ENCODE data around the gene ATXN1.

DNA sequence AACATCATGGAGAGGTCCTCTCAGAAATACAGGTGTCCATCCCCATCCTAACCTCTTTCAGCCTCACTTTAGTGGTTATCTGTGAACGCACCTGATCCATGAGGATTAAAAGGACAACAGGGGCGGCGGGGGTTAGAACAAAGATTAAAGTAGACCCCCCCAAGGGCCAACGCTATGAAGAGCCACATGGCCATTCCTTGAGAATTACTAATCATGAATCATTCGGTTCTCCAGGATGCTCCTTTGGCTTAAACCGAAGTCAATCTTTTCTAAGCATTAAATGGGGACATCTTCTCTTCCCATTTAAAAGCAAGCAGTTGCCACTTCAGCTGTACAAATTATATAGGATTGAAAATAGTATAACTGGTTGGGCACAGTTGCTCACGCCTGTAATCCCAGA lies 310.4 kb downstream of the ATXN1 start:
- no peak for TF ChIP-seq KDM1A (IDR thresholded peaks at IDR 0.05; ENCODE audit: low read depth)
- no peak for TF ChIP-seq POLR2A (IDR thresholded peaks at IDR 0.05; ENCODE audit: low read length)
- TF ChIP-seq HOXA7 (CRISPR knock-in tag; IDR thresholded peaks at IDR 0.05): no peak
- TF ChIP-seq, protein P1, sequence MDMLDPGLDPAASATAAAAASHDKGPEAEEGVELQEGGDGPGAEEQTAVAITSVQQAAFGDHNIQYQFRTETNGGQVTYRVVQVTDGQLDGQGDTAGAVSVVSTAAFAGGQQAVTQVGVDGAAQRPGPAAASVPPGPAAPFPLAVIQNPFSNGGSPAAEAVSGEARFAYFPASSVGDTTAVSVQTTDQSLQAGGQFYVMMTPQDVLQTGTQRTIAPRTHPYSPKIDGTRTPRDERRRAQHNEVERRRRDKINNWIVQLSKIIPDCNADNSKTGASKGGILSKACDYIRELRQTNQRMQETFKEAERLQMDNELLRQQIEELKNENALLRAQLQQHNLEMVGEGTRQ (IDR thresholded peaks at IDR 0.05): no peak
- no peak for TF ChIP-seq NFE2L2 (conservative IDR thresholded peaks at IDR 0.05; ENCODE audit: low read length)
- TF ChIP-seq, protein P2, sequence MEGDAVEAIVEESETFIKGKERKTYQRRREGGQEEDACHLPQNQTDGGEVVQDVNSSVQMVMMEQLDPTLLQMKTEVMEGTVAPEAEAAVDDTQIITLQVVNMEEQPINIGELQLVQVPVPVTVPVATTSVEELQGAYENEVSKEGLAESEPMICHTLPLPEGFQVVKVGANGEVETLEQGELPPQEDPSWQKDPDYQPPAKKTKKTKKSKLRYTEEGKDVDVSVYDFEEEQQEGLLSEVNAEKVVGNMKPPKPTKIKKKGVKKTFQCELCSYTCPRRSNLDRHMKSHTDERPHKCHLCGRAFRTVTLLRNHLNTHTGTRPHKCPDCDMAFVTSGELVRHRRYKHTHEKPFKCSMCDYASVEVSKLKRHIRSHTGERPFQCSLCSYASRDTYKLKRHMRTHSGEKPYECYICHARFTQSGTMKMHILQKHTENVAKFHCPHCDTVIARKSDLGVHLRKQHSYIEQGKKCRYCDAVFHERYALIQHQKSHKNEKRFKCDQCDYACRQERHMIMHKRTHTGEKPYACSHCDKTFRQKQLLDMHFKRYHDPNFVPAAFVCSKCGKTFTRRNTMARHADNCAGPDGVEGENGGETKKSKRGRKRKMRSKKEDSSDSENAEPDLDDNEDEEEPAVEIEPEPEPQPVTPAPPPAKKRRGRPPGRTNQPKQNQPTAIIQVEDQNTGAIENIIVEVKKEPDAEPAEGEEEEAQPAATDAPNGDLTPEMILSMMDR (IDR thresholded peaks at IDR 0.05): no peak
- TF ChIP-seq, protein P3, sequence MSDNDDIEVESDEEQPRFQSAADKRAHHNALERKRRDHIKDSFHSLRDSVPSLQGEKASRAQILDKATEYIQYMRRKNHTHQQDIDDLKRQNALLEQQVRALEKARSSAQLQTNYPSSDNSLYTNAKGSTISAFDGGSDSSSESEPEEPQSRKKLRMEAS (IDR thresholded peaks at IDR 0.05): no peak
- TF ChIP-seq ZFP36 (IDR thresholded peaks at IDR 0.05; ENCODE audit: borderline replicate concordance, partially characterized antibody): no peak
- TF ChIP-seq RCOR1 (IDR thresholded peaks at IDR 0.05; ENCODE audit: low read depth, low read length): no peak
- TF ChIP-seq, protein P4, sequence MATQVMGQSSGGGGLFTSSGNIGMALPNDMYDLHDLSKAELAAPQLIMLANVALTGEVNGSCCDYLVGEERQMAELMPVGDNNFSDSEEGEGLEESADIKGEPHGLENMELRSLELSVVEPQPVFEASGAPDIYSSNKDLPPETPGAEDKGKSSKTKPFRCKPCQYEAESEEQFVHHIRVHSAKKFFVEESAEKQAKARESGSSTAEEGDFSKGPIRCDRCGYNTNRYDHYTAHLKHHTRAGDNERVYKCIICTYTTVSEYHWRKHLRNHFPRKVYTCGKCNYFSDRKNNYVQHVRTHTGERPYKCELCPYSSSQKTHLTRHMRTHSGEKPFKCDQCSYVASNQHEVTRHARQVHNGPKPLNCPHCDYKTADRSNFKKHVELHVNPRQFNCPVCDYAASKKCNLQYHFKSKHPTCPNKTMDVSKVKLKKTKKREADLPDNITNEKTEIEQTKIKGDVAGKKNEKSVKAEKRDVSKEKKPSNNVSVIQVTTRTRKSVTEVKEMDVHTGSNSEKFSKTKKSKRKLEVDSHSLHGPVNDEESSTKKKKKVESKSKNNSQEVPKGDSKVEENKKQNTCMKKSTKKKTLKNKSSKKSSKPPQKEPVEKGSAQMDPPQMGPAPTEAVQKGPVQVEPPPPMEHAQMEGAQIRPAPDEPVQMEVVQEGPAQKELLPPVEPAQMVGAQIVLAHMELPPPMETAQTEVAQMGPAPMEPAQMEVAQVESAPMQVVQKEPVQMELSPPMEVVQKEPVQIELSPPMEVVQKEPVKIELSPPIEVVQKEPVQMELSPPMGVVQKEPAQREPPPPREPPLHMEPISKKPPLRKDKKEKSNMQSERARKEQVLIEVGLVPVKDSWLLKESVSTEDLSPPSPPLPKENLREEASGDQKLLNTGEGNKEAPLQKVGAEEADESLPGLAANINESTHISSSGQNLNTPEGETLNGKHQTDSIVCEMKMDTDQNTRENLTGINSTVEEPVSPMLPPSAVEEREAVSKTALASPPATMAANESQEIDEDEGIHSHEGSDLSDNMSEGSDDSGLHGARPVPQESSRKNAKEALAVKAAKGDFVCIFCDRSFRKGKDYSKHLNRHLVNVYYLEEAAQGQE (IDR thresholded peaks at IDR 0.05): no peak
- no peak for TF ChIP-seq KDM5A (IDR thresholded peaks at IDR 0.05)
- TF ChIP-seq FOSL2 (IDR thresholded peaks at IDR 0.05): no peak
- no peak for TF ChIP-seq FOSL2 (CRISPR knock-in tag; IDR thresholded peaks at IDR 0.05)
- TF ChIP-seq BHLHE40 (IDR thresholded peaks at IDR 0.05; ENCODE audit: low read depth, low read length): no peak
